ENCODE data around the gene NACAD. TPM values are rescaled to one million over a fixed set of nuclear protein-coding genes. Genes with fewer than 3 reads are reported as not detected.
"Not testable (repeated sequence)": the region's sequence is repeated elsewhere in the genome, so short reads cannot be mapped to it uniquely, and the experiment has no call there.

Gene NACAD
- total RNA-seq, 2 experiments from 2014 or later: 0.09 to 0.35 TPM

GRCh38 chr7:45036796-45037195 is 52.0 kb downstream of the NACAD start:
- Mint-ChIP-seq H3K36me3 (peaks cover 51% of the 10 kb centered on the region), H3K4me3 (peak overlapping the region; percentile 32), H3K9me3 (ENCODE audit: low read depth) (no peaks in the 10 kb centered on the region), H3K4me1 (peaks cover 63% of the 10 kb centered on the region), H3K27me3 (no peaks in the 10 kb centered on the region), H3K27ac (peak overlapping the region; percentile 73)
- peak; percentile 56 for ATAC-seq
- CTCF ChIA-PET: interaction anchor here (1.2 to 2.7 kb wide), 10 partner anchors 9 to 179 kb away, joined by 3 to 8 read pairs (median 6); partner anchors contain the start of gene MYO1G
- DNase-seq: peak; percentile 50

GRCh38 chr7:45036317-45036716 is 52.5 kb downstream of the NACAD start:
- H3K27me3 Mint-ChIP-seq: no peaks in the 10 kb centered on the region
- CTCF ChIA-PET: interaction anchor here (1.2 to 2.7 kb wide), 9 partner anchors 9 to 179 kb away, joined by 3 to 8 read pairs (median 7); partner anchors contain the start of gene MYO1G
- peak overlapping the region; percentile 73 for H3K27ac Mint-ChIP-seq
- DNase-seq (no peak), ATAC-seq (no peak)
- H3K9me3 Mint-ChIP-seq (ENCODE audit: low read depth): no peaks in the 10 kb centered on the region
- H3K4me3 Mint-ChIP-seq: peak overlapping the region; percentile 32
- peaks cover 48% of the 10 kb centered on the region for H3K36me3 Mint-ChIP-seq
- H3K4me1 Mint-ChIP-seq: peaks cover 65% of the 10 kb centered on the region

- ATAC-seq (no peak), DNase-seq (peak; percentile 48)
- CTCF ChIA-PET: interaction anchor here (0.6 to 2.7 kb wide), 10 partner anchors 8 to 179 kb away, joined by 3 to 8 read pairs (median 6); partner anchors contain the start of gene MYO1G
- Mint-ChIP-seq H3K4me3 (peak overlapping the region; percentile 32), H3K27ac (peak overlapping the region; percentile 73), H3K27me3 (no peaks in the 10 kb centered on the region), H3K36me3 (peaks cover 45% of the 10 kb centered on the region), H3K4me1 (peaks cover 65% of the 10 kb centered on the region), H3K9me3 (ENCODE audit: low read depth) (no peaks in the 10 kb centered on the region)
These were observed 52.9 kb downstream of the NACAD start for GRCh38 chr7:45035893-45036292.

- H3K9me3 Mint-ChIP-seq (ENCODE audit: low read depth): no peaks in the 10 kb centered on the region
- H3K4me3 Mint-ChIP-seq: no peak overlapping the region
- H3K4me1 Mint-ChIP-seq: peaks cover 65% of the 10 kb centered on the region
- no peaks in the 10 kb centered on the region for H3K27me3 Mint-ChIP-seq
- H3K27ac Mint-ChIP-seq: peak overlapping the region; percentile 13
- no peak for ATAC-seq
- peaks cover 42% of the 10 kb centered on the region for H3K36me3 Mint-ChIP-seq
- CTCF ChIA-PET: interaction anchor here (0.6 to 2.7 kb wide), 7 partner anchors 12 to 178 kb away, joined by 3 to 8 read pairs (median 7); partner anchors contain the start of gene MYO1G
- no peak for DNase-seq
These were observed 53.4 kb downstream of the NACAD start for GRCh38 chr7:45035371-45035770.

- CTCF ChIA-PET: interaction anchor here (2.3 to 3.6 kb wide), 5 partner anchors 13 to 102 kb away, joined by 7 to 9 read pairs (median 8); partner anchors contain the start of gene MYO1G
- ATAC-seq; DNase-seq; H3K27me3 Mint-ChIP-seq; H3K9me3 Mint-ChIP-seq (ENCODE audit: low read depth); H3K27ac Mint-ChIP-seq; H3K4me3 Mint-ChIP-seq: not testable (repeated sequence)
- Mint-ChIP-seq H3K36me3 (peaks cover 46% of the 10 kb centered on the region), H3K4me1 (peaks cover 72% of the 10 kb centered on the region)
These were observed 54.1 kb downstream of the NACAD start for GRCh38 chr7:45034710-45035109.

GRCh38 chr7:45033931-45034290 is 54.9 kb downstream of the NACAD start:
- CTCF ChIA-PET: interaction anchor here (0.7 to 3.7 kb wide), 7 partner anchors 12 to 566 kb away, joined by 3 to 13 read pairs (median 7); no protein-coding TSS in a partner anchor
- ATAC-seq: no peak
- peak overlapping the region; percentile 78 for H3K27ac Mint-ChIP-seq
- no peak overlapping the region for H3K4me3 Mint-ChIP-seq
- H3K9me3 Mint-ChIP-seq (ENCODE audit: low read depth): no peaks in the 10 kb centered on the region
- no peaks in the 10 kb centered on the region for H3K27me3 Mint-ChIP-seq
- peaks cover 78% of the 10 kb centered on the region for H3K4me1 Mint-ChIP-seq
- peaks cover 47% of the 10 kb centered on the region for H3K36me3 Mint-ChIP-seq
- no peak for DNase-seq

- H3K4me1 Mint-ChIP-seq: peaks cover 81% of the 10 kb centered on the region
- H3K27me3 Mint-ChIP-seq: no peaks in the 10 kb centered on the region
- H3K4me3 Mint-ChIP-seq: peak overlapping the region; percentile 55
- peak; percentile 66 for DNase-seq
- peaks cover 47% of the 10 kb centered on the region for H3K36me3 Mint-ChIP-seq
- CTCF ChIA-PET: interaction anchor here (0.6 to 3.7 kb wide), 7 partner anchors 11 to 566 kb away, joined by 3 to 13 read pairs (median 7); no protein-coding TSS in a partner anchor
- peak overlapping the region; percentile 78 for H3K27ac Mint-ChIP-seq
- peak; percentile 41 for ATAC-seq
- no peaks in the 10 kb centered on the region for H3K9me3 Mint-ChIP-seq (ENCODE audit: low read depth)
These were observed 55.4 kb downstream of the NACAD start for GRCh38 chr7:45033261-45033930.

- peak overlapping the region; percentile 78 for H3K27ac Mint-ChIP-seq
- no peaks in the 10 kb centered on the region for H3K27me3 Mint-ChIP-seq
- H3K9me3 Mint-ChIP-seq (ENCODE audit: low read depth): no peaks in the 10 kb centered on the region
- H3K4me3 Mint-ChIP-seq: peak overlapping the region; percentile 55
- peaks cover 81% of the 10 kb centered on the region for H3K4me1 Mint-ChIP-seq
- peaks cover 47% of the 10 kb centered on the region for H3K36me3 Mint-ChIP-seq
- DNase-seq: no peak
- CTCF ChIA-PET: interaction anchor here (0.7 to 3.7 kb wide), 5 partner anchors 10 to 103 kb away, joined by 3 to 13 read pairs (median 9); partner anchors contain the start of gene MYO1G
- ATAC-seq: no peak
These were observed 56.3 kb downstream of the NACAD start for GRCh38 chr7:45032421-45032820.

GRCh38 chr7:45031829-45032228 is 56.9 kb downstream of the NACAD start:
- CTCF ChIA-PET: interaction anchor here (1.6 to 3.7 kb wide), 4 partner anchors 10 to 104 kb away, joined by 5 to 13 read pairs (median 10); no protein-coding TSS in a partner anchor
- Mint-ChIP-seq H3K36me3 (peaks cover 45% of the 10 kb centered on the region), H3K27me3 (no peaks in the 10 kb centered on the region), H3K4me3 (peak overlapping the region; percentile 16), H3K27ac (peak overlapping the region; percentile 8), H3K9me3 (ENCODE audit: low read depth) (no peaks in the 10 kb centered on the region), H3K4me1 (peaks cover 81% of the 10 kb centered on the region)
- DNase-seq (no peak), ATAC-seq (no peak)

Other genes with a start within 250 kb of the NACAD start
- gene H2AZ2, start 240.9 kb downstream of the NACAD start, total RNA-seq: 100 to 1,000 TPM; 302 to 331 TPM
- 10 to 100 TPM; 33.4 to 35.4 TPM for gene PURB, start 203.4 kb downstream of the NACAD start, total RNA-seq
- gene MYO1G, start 110.0 kb downstream of the NACAD start, total RNA-seq: 100 to 1,000 TPM; 502 to 567 TPM
- gene CCM2, start 88.8 kb downstream of the NACAD start, total RNA-seq: 100 to 1,000 TPM in 1 of 2 experiments, 10 to 100 TPM in 1; 87.5 to 113 TPM
- gene TBRG4, start 22.7 kb upstream of the NACAD start, total RNA-seq: 100 to 1,000 TPM; 121 to 152 TPM
- gene RAMP3, start 68.8 kb upstream of the NACAD start, total RNA-seq: not detected